OCI-LY1 (cell line): ENCODE results near the gene PLBD2.

Experiments used
- H2AFZ ChIP-seq: fragments of 200-600 bp; sonication (generic), shearing (Covaris generic); 2 replicates; pipeline ENCODE4 v1.6.0; 2014; ENCODE audit warnings: antibody characterized with exemption, mild to moderate bottlenecking, low read length
- H3F3A ChIP-seq: fragments of 200-600 bp; sonication (generic), shearing (Covaris generic); 2 replicates; pipeline ENCODE4 v1.6.0; 2014; ENCODE audit warnings: mild to moderate bottlenecking, antibody characterized with exemption, low read length, moderate library complexity; ENCODE audit not compliant: insufficient read depth
- H3K27ac ChIP-seq: fragments of 200-600 bp; sonication (generic); 2 replicates; pipeline ENCODE4 v1.5.1; 2014; ENCODE audit warnings: low read length, mixed run types, mild to moderate bottlenecking, low read depth; ENCODE audit not compliant: poor library complexity, severe bottlenecking
- H3K27me3 ChIP-seq: fragments of 200-600 bp; sonication (generic); 2 replicates; pipeline ENCODE4 v1.6.0; 2014; ENCODE audit warnings: antibody characterized with exemption, mild to moderate bottlenecking, low read length, moderate library complexity; ENCODE audit not compliant: insufficient read depth
- H3K36me3 ChIP-seq: fragments of 200-600 bp; sonication (generic); 2 replicates; pipeline ENCODE4 v1.6.1; 2014; ENCODE audit warnings: mild to moderate bottlenecking, antibody characterized with exemption, low read length, moderate library complexity, mixed read lengths; ENCODE audit not compliant: insufficient read depth
- H3K4me1 ChIP-seq: fragments of 200-600 bp; sonication (generic); 2 replicates; pipeline ENCODE4 v1.5.1; 2014; ENCODE audit warnings: mild to moderate bottlenecking, low read length, moderate library complexity; ENCODE audit not compliant: insufficient read depth, severe bottlenecking
- H3K4me2 ChIP-seq: fragments of 200-600 bp; sonication (generic), shearing (Covaris generic); 2 replicates; pipeline ENCODE4 v1.6.1; 2014; ENCODE audit warnings: low read length
- H3K4me3 ChIP-seq: fragments of 200-600 bp; sonication (generic); 2 replicates; pipeline ENCODE4 v1.5.1; 2014; ENCODE audit warnings: low read length, low read depth, mild to moderate bottlenecking, mixed read lengths; ENCODE audit not compliant: poor library complexity, severe bottlenecking
- H3K79me2 ChIP-seq: fragments of 200-600 bp; shearing (Covaris generic); 2 replicates; pipeline ENCODE4 v1.6.1; 2016; ENCODE audit warnings: mixed run types, low read length, mixed read lengths; ENCODE audit not compliant: insufficient read depth
- H3K9ac ChIP-seq: fragments of 200-600 bp; sonication (generic), shearing (Covaris generic); 2 replicates; pipeline ENCODE4 v1.6.1; 2014; ENCODE audit warnings: mild to moderate bottlenecking, low read length, mixed read lengths
- H3K9me2 ChIP-seq: fragments of 200-600 bp; sonication (generic), shearing (Covaris generic); 2 replicates; pipeline ENCODE4 v1.6.1; 2014; ENCODE audit warnings: low read depth, mild to moderate bottlenecking, low read length, mixed read lengths
- H3K9me3 ChIP-seq: fragments of 200-600 bp; shearing (Covaris generic); 2 replicates; pipeline ENCODE4 v1.6.1; 2014; ENCODE audit warnings: low read length, mixed read lengths
- H4K20me1 ChIP-seq: fragments of 200-600 bp; sonication (generic), shearing (Covaris generic); 2 replicates; pipeline ENCODE4 v1.6.0; 2016; ENCODE audit warnings: mild to moderate bottlenecking, low read length; ENCODE audit not compliant: insufficient read depth
- CTCF ChIP-seq: fragments of 200-600 bp; sonication (generic), shearing (Covaris generic); IDR thresholded peaks from 2 replicates; pipeline ENCODE4 v1.5.1; 2017; ENCODE audit warnings: mild to moderate bottlenecking, antibody characterized with exemption, low read length, moderate library complexity, mixed read lengths
- EZH2 ChIP-seq: fragments of 200-600 bp; sonication (generic), shearing (Covaris generic); IDR thresholded peaks from 2 replicates; pipeline ENCODE4 v1.8.0; 2017; ENCODE audit warnings: borderline replicate concordance, mixed run types, mild to moderate bottlenecking, antibody characterized with exemption, low read length, moderate library complexity, mixed read lengths

PLBD2 gene

GRCh38 chr12:113392520-113392919 is 34.1 kb downstream of the PLBD2 start:
- no peak overlapping the region for H3K9ac ChIP-seq

GRCh38 chr12:113392988-113393579 is 34.7 kb downstream of the PLBD2 start:
- TF ChIP-seq EZH2, result no peak
- TF ChIP-seq CTCF, result no peak
- Histone ChIP-seq H3K27ac (no peak overlapping the region), H3K9ac (no peak overlapping the region), H3K36me3 (peaks cover 7% of the 10 kb centered on the region), H3K9me2 (no peaks in the 10 kb centered on the region), H3K4me1 (no peaks in the 10 kb centered on the region), H3K79me2 (no peaks in the 10 kb centered on the region), H3K27me3 (0 out of 2 replicates have a peak, but pooled peaks cover 3% of the 10 kb centered on the region), H2AFZ (no peak overlapping the region), H3K4me3 (no peak overlapping the region), H3K9me3 (no peaks in the 10 kb centered on the region), H3K4me2 (no peak overlapping the region), H3F3A (no peaks in the 10 kb centered on the region), H4K20me1 (no peaks in the 10 kb centered on the region)

More at GRCh38 chr12:113392520-113392919, 34.1 kb downstream of the PLBD2 start:
- Histone ChIP-seq H4K20me1 (no peaks in the 10 kb centered on the region), H3K9me3 (no peaks in the 10 kb centered on the region), H3K4me2 (no peak overlapping the region), H3K36me3 (peaks cover 7% of the 10 kb centered on the region), H3F3A (no peaks in the 10 kb centered on the region), H3K4me1 (no peaks in the 10 kb centered on the region), H3K79me2 (no peaks in the 10 kb centered on the region), H3K4me3 (no peak overlapping the region), H2AFZ (no peak overlapping the region), H3K27me3 (0 out of 2 replicates have a peak, but pooled peaks cover 3% of the 10 kb centered on the region), H3K27ac (no peak overlapping the region), H3K9me2 (no peaks in the 10 kb centered on the region)
- no peak for TF ChIP-seq CTCF
- TF ChIP-seq EZH2, result no peak

GRCh38 chr12:113393749-113394148 is 35.4 kb downstream of the PLBD2 start:
- Histone ChIP-seq H3F3A (no peaks in the 10 kb centered on the region), H3K27ac (no peak overlapping the region), H3K36me3 (peaks cover 7% of the 10 kb centered on the region), H3K9ac (no peak overlapping the region), H2AFZ (no peak overlapping the region), H4K20me1 (no peaks in the 10 kb centered on the region), H3K9me3 (no peaks in the 10 kb centered on the region), H3K27me3 (0 out of 2 replicates have a peak, but pooled peaks cover 3% of the 10 kb centered on the region), H3K4me3 (no peak overlapping the region), H3K9me2 (no peaks in the 10 kb centered on the region), H3K4me2 (no peak overlapping the region), H3K79me2 (no peaks in the 10 kb centered on the region), H3K4me1 (no peaks in the 10 kb centered on the region)
- no peak for TF ChIP-seq CTCF
- no peak for TF ChIP-seq EZH2
